H9 (cell line): ENCODE data around the gene KLF13. TPM values are rescaled to one million over a fixed set of nuclear protein-coding genes. Genes with fewer than 3 reads are reported as not detected.

Experiments used
- DNase-seq: peaks from one replicate; pipeline ENCODE4 v3.0.0-alpha.2; 2017
- H2AFZ ChIP-seq: one replicate; pipeline ENCODE4 v1.6.1; 2013; ENCODE audit warnings: mild to moderate bottlenecking, low read length, control low read depth, moderate library complexity
- H2AK5ac ChIP-seq: 2 replicates; pipeline ENCODE4 v1.6.1; 2013; ENCODE audit warnings: low read length, control low read depth, mixed read lengths; ENCODE audit not compliant: insufficient read length
- H2BK120ac ChIP-seq: one replicate; pipeline ENCODE4 v1.6.1; 2013; ENCODE audit warnings: low read depth, mild to moderate bottlenecking, low read length, control low read depth, inconsistent platforms; ENCODE audit not compliant: poor library complexity, severe bottlenecking
- H2BK12ac ChIP-seq: 2 replicates; pipeline ENCODE4 v1.6.1; 2013; ENCODE audit warnings: low read length, control low read depth, mixed read lengths, low read depth; ENCODE audit not compliant: insufficient read length
- H2BK15ac ChIP-seq: 2 replicates; pipeline ENCODE4 v1.6.1; 2013; ENCODE audit warnings: low read depth, low read length, control low read depth
- H2BK20ac ChIP-seq: one replicate; pipeline ENCODE4 v1.6.1; 2013; ENCODE audit warnings: low read depth, mild to moderate bottlenecking, low read length, control low read depth, inconsistent platforms; ENCODE audit not compliant: poor library complexity, severe bottlenecking
- H2BK5ac ChIP-seq: 2 replicates; pipeline ENCODE4 v1.6.1; 2013; ENCODE audit warnings: low read length, control low read depth, mixed read lengths; ENCODE audit not compliant: insufficient read length
- H3K14ac ChIP-seq: 2 replicates; pipeline ENCODE4 v1.6.1; 2013; ENCODE audit warnings: low read length, control low read depth; ENCODE audit not compliant: insufficient read depth
- H3K18ac ChIP-seq: 2 replicates; pipeline ENCODE4 v1.6.1; 2013; ENCODE audit warnings: low read depth, mild to moderate bottlenecking, mixed read lengths, low read length, control low read depth; ENCODE audit not compliant: insufficient read length
- H3K23ac ChIP-seq: 2 replicates; pipeline ENCODE4 v1.6.1; 2013; ENCODE audit warnings: low read length, control low read depth, mixed read lengths, low read depth; ENCODE audit not compliant: insufficient read length
- H3K23me2 ChIP-seq: 2 replicates; pipeline ENCODE4 v1.6.1; 2013; ENCODE audit warnings: low read depth, mild to moderate bottlenecking, mixed read lengths, low read length, control low read depth; ENCODE audit not compliant: insufficient read length, poor library complexity, severe bottlenecking
- H3K27ac ChIP-seq: 2 replicates; pipeline ENCODE4 v1.5.1; 2013; ENCODE audit warnings: low read length, control low read depth, mixed read lengths, low read depth; ENCODE audit not compliant: insufficient read length
- H3K27me3 ChIP-seq: 2 replicates; pipeline ENCODE4 v1.6.1; 2013; ENCODE audit warnings: low read length, control low read depth, inconsistent platforms; ENCODE audit not compliant: insufficient read depth
- H3K4ac ChIP-seq: 2 replicates; pipeline ENCODE4 v1.6.1; 2013; ENCODE audit warnings: low read depth, mild to moderate bottlenecking, control low read depth, inconsistent platforms, low read length, moderate library complexity
- H3K4me1 ChIP-seq: 2 replicates; pipeline ENCODE4 v1.6.1; 2013; ENCODE audit warnings: low read length, control low read depth, inconsistent platforms; ENCODE audit not compliant: insufficient read depth
- H3K4me2 ChIP-seq: 2 replicates; pipeline ENCODE4 v1.6.1; 2013; ENCODE audit warnings: low read length, control low read depth, mixed read lengths; ENCODE audit not compliant: insufficient read length, insufficient read depth
- H3K56ac ChIP-seq: 2 replicates; pipeline ENCODE4 v1.6.1; 2013; ENCODE audit warnings: low read depth, mild to moderate bottlenecking, mixed read lengths, low read length, control low read depth; ENCODE audit not compliant: insufficient read length
- H3K79me1 ChIP-seq: 2 replicates; pipeline ENCODE4 v1.6.1; 2013; ENCODE audit warnings: low read depth, mild to moderate bottlenecking, moderate library complexity, low read length, control low read depth, inconsistent platforms; ENCODE audit not compliant: insufficient read depth, poor library complexity, severe bottlenecking
- H3K79me2 ChIP-seq: 2 replicates; pipeline ENCODE4 v1.6.1; 2013; ENCODE audit warnings: low read length, control low read depth, inconsistent platforms; ENCODE audit not compliant: insufficient read depth
- H3K9ac ChIP-seq: 2 replicates; pipeline ENCODE4 v1.6.1; 2013; ENCODE audit warnings: low read length, control low read depth, mixed read lengths; ENCODE audit not compliant: insufficient read length; ENCODE audit errors: extremely low read depth
- H3K9me3 ChIP-seq: one replicate; pipeline ENCODE4 v1.6.1; 2013; ENCODE audit warnings: low read depth, low read length, inconsistent platforms; ENCODE audit not compliant: control insufficient read depth
- H3T11ph ChIP-seq: one replicate; pipeline ENCODE4 v1.6.1; 2013; ENCODE audit warnings: mild to moderate bottlenecking, low read length, control low read depth, inconsistent platforms
- H4K20me1 ChIP-seq: one replicate; pipeline ENCODE4 v1.6.1; 2013; ENCODE audit not compliant: control insufficient read depth, insufficient read length, insufficient read depth
- H4K5ac ChIP-seq: 2 replicates; pipeline ENCODE4 v1.6.1; 2013; ENCODE audit warnings: low read depth, mild to moderate bottlenecking, mixed read lengths, low read length, control low read depth; ENCODE audit not compliant: insufficient read length
- H4K8ac ChIP-seq: replicated peaks from 2 replicates; pipeline ENCODE4 v1.6.1; 2013; ENCODE audit warnings: low read length, control low read depth, mixed read lengths, low read depth; ENCODE audit not compliant: insufficient read length
- H4K91ac ChIP-seq: 2 replicates; pipeline ENCODE4 v1.6.1; 2013; ENCODE audit warnings: low read depth, mild to moderate bottlenecking, moderate library complexity, mixed read lengths, low read length, control low read depth; ENCODE audit not compliant: insufficient read length
- H3K27ac Mint-ChIP-seq, 3 experiments: 2 replicates in 2 of 3; 3 replicates in 1 of 3; pipeline ENCODE4 v1.8.0; 2020 to 2021; ENCODE audit warnings: mixed read lengths in 3 of 3, mild to moderate bottlenecking in 1 of 3, moderate library complexity in 1 of 3
- H3K27me3 Mint-ChIP-seq: 2 replicates; pipeline ENCODE4 v1.8.0; 2021; ENCODE audit warnings: low read depth, mild to moderate bottlenecking, moderate library complexity, mixed read lengths
- H3K36me3 Mint-ChIP-seq, 3 experiments: 2 replicates in 2 of 3; 3 replicates in 1 of 3; pipeline ENCODE4 v1.8.0; 2020 to 2021; ENCODE audit warnings: low read depth in 3 of 3, mixed read lengths in 3 of 3; ENCODE audit not compliant: insufficient read depth in 1 of 3
- H3K4me1 Mint-ChIP-seq, 2 experiments: 2 replicates each; pipeline ENCODE4 v1.8.0; 2020; ENCODE audit warnings: mixed read lengths in 2 of 2
- H3K4me3 Mint-ChIP-seq, 2 experiments: 2 replicates in 1 of 2; 3 replicates in 1 of 2; pipeline ENCODE4 v1.8.0; 2020 to 2021; ENCODE audit warnings: mild to moderate bottlenecking in 2 of 2, mixed read lengths in 2 of 2, moderate library complexity in 1 of 2
- H3K9me3 Mint-ChIP-seq, 2 experiments: 2 replicates in 1 of 2; 3 replicates in 1 of 2; pipeline ENCODE4 v1.8.0; 2020; ENCODE audit warnings: mild to moderate bottlenecking in 2 of 2, mixed read lengths in 2 of 2, moderate library complexity in 1 of 2
- whole genome bisulfite sequencing: extraction: QIAGEN DNeasy Blood & Tissue Kit; methylation state at CpG from one replicate; pipeline ENCODE4 v1.1.7; 2013; ENCODE audit warnings: missing lambda C conversion rate, low lambda C conversion rate, mixed read lengths; ENCODE audit not compliant: insufficient read length; ENCODE audit errors: extremely low coverage; 5-methylcytosine and 5-hydroxymethylcytosine counted together
- total RNA-seq: library from RNA; stranded (reverse); gene quantifications from 2 replicates; pipeline ENCODE4 v1.2.1, GENCODE V29; 2021
- TF ChIP-seq, protein P1 (sequence below): fragments of 200-600 bp; sonication (generic); conservative IDR thresholded peaks from 3 replicates; pipeline ENCODE4 v1.8.0; 2021; ENCODE audit warnings: antibody characterized with exemption, mild to moderate bottlenecking

The KLF13 gene
- total RNA-seq, 1 experiment from 2014 or later = 33.4 TPM

DNA sequence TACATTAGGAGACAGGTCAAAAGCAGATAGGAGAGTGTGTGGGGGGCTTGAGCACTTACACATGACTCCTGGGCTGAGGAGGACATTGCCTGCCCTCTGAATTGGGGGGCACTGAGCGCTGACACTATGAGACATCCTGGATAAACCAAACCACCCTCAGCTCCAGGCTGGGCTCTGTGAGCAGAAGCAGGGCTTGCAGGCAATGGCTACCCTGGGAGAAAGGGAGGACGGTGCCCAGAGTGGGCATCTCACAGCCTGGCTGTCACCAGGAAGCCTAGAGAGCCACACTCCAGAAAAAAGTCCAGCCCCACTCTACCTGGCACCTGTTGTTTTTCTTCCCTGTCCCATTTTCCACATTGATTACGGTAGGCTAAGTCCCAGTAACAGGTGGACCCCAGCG is 8.2 kb upstream of the KLF13 start:
- H3K14ac ChIP-seq = no peak overlapping the region
- no peak overlapping the region for H3K4me2 ChIP-seq
- no peak overlapping the region for H2BK5ac ChIP-seq
- no peak overlapping the region for H2AK5ac ChIP-seq
- H4K20me1 ChIP-seq = no peaks in the 10 kb centered on the region
- no peak overlapping the region for H4K8ac ChIP-seq
- no peak for DNase-seq
- H3K4ac ChIP-seq = no peak overlapping the region
- H3K4me1 Mint-ChIP-seq = peaks cover 13 to 28% of the 10 kb centered on the region in 2 experiments
- no peak overlapping the region for H3K27ac ChIP-seq
- H3K79me1 ChIP-seq = no peaks in the 10 kb centered on the region
- H3K9me3 ChIP-seq = no peaks in the 10 kb centered on the region
- H3K79me2 ChIP-seq = no peaks in the 10 kb centered on the region
- H4K91ac ChIP-seq = no peak overlapping the region
- no peak overlapping the region for H3K27ac Mint-ChIP-seq
- H2BK15ac ChIP-seq = no peak overlapping the region
- no peak overlapping the region for H2BK12ac ChIP-seq
- no peak overlapping the region for H3K4me3 Mint-ChIP-seq
- peaks cover 0 to 9% of the 10 kb centered on the region in 2 experiments; a peak in 3 of 5 replicates for H3K9me3 Mint-ChIP-seq
- TF ChIP-seq, protein P1, sequence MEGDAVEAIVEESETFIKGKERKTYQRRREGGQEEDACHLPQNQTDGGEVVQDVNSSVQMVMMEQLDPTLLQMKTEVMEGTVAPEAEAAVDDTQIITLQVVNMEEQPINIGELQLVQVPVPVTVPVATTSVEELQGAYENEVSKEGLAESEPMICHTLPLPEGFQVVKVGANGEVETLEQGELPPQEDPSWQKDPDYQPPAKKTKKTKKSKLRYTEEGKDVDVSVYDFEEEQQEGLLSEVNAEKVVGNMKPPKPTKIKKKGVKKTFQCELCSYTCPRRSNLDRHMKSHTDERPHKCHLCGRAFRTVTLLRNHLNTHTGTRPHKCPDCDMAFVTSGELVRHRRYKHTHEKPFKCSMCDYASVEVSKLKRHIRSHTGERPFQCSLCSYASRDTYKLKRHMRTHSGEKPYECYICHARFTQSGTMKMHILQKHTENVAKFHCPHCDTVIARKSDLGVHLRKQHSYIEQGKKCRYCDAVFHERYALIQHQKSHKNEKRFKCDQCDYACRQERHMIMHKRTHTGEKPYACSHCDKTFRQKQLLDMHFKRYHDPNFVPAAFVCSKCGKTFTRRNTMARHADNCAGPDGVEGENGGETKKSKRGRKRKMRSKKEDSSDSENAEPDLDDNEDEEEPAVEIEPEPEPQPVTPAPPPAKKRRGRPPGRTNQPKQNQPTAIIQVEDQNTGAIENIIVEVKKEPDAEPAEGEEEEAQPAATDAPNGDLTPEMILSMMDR = no peak
- peaks cover 17% of the 10 kb centered on the region for H3K27me3 Mint-ChIP-seq
- no peak overlapping the region for H2BK20ac ChIP-seq
- no peaks in the 10 kb centered on the region for H3K23me2 ChIP-seq
- no peak overlapping the region for H3T11ph ChIP-seq
- no peak overlapping the region for H2BK120ac ChIP-seq
- H3K9ac ChIP-seq = no peak overlapping the region
- no peaks in the 10 kb centered on the region for H3K27me3 ChIP-seq
- no peaks in the 10 kb centered on the region; the same call in 1 of the 2 replicates for H3K4me1 ChIP-seq
- no peak overlapping the region for H2AFZ ChIP-seq
- no peak overlapping the region for H3K18ac ChIP-seq
- H3K36me3 Mint-ChIP-seq = peaks cover 0 to 6% (median 0%) of the 10 kb centered on the region in 3 experiments; a peak in 3 of 7 replicates
- WGBS = no CpG with 5 or more reads among the region's 4 CpGs
- no peak overlapping the region for H4K5ac ChIP-seq
- H3K23ac ChIP-seq = no peak overlapping the region
- H3K56ac ChIP-seq = no peak overlapping the region
